Activated naive CD4-positive, alpha-beta T cell treated with anti-CD3 and anti-CD28 coated beads, Interleukin-2, amount 10 ng/mL, durations not matched to agents 7 days and 5 days (primary cell): Measurements from ENCODE around the gene NDUFS8.
A peak's percentile ranks its signal among the peaks of the same experiment; 100 is the strongest.
"Not testable (repeated sequence)": the region's sequence is repeated elsewhere in the genome, so short reads cannot be mapped to it uniquely, and the experiment has no call there.

Experiments
- CTCF ChIA-PET: fragments of 350-600 bp; sonication (Branson Sonifier 250); formaldehyde crosslinking; loops from one replicate; lab custom pipeline; 2021; ENCODE audit warnings: antibody characterized with exemption; lab: Charles Lee
- DNase-seq: peaks from one replicate; pipeline ENCODE4 v3.0.0-alpha.2; 2020
- H3K27ac Mint-ChIP-seq: one replicate; pipeline ENCODE4 v1.8.0; 2021; ENCODE audit warnings: mild to moderate bottlenecking, moderate library complexity, mixed read lengths
- H3K27me3 Mint-ChIP-seq: one replicate; pipeline ENCODE4 v1.8.0; 2021; ENCODE audit warnings: mild to moderate bottlenecking, mixed read lengths
- H3K36me3 Mint-ChIP-seq: one replicate; pipeline ENCODE4 v1.8.0; 2021; ENCODE audit warnings: mixed read lengths
- H3K4me1 Mint-ChIP-seq: one replicate; pipeline ENCODE4 v1.8.0; 2021; ENCODE audit warnings: mixed read lengths
- H3K4me3 Mint-ChIP-seq: one replicate; pipeline ENCODE4 v1.8.0; 2021; ENCODE audit warnings: mild to moderate bottlenecking, moderate library complexity, mixed read lengths
- H3K9me3 Mint-ChIP-seq: one replicate; pipeline ENCODE4 v1.8.0; 2021; ENCODE audit warnings: mixed read lengths

Gene NDUFS8

GRCh38 chr11:68030318-68031143 is at the start of gene NDUFS8:
Gene NDUFS8 (plus strand): TSS chr11:68030681. CDS start chr11:68032152, 1,471 bp downstream.
- Mint-ChIP-seq H3K4me1 (peaks cover 27% of the 10 kb centered on the region), H3K9me3 (no peaks in the 10 kb centered on the region), H3K27ac (peak within 1 kb of the TSS; percentile 88), H3K4me3 (peak within 1 kb of the TSS; percentile 82), H3K27me3 (no peaks in the 10 kb centered on the region), H3K36me3 (peaks cover 9% of the 10 kb centered on the region)
- peak; percentile 99 for DNase-seq
- CTCF ChIA-PET, result interaction anchor here (1.8 kb wide), 1 partner anchor 21 kb away, joined by 4 read pairs; no protein-coding TSS in a partner anchor

DNA sequence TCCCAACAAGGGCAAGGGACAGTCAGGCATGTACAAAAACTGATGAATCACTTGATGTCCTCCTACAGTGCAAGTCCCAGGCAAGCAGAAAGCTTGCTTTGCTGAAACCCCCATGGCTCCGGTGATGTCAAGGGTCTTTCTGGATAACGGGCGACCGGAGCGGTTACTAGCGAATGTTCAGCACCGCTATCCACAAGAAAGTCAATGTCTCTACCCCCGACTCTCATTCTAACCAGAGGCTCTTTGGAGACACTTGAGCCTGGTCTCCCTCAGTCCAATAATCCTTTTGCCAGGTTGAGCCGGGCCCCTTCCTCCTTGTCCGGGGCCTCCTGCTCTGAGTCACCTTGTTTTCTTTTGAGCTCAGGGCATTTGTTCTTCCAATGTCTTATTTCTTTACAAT is 49.3 kb upstream of the NDUFS8 start:
- DNase-seq, H3K27ac Mint-ChIP-seq, H3K4me3 Mint-ChIP-seq, H3K9me3 Mint-ChIP-seq, H3K36me3 Mint-ChIP-seq, CTCF ChIA-PET, H3K4me1 Mint-ChIP-seq: not testable (repeated sequence)
- peaks cover 25% of the 10 kb centered on the region for H3K27me3 Mint-ChIP-seq

DNA sequence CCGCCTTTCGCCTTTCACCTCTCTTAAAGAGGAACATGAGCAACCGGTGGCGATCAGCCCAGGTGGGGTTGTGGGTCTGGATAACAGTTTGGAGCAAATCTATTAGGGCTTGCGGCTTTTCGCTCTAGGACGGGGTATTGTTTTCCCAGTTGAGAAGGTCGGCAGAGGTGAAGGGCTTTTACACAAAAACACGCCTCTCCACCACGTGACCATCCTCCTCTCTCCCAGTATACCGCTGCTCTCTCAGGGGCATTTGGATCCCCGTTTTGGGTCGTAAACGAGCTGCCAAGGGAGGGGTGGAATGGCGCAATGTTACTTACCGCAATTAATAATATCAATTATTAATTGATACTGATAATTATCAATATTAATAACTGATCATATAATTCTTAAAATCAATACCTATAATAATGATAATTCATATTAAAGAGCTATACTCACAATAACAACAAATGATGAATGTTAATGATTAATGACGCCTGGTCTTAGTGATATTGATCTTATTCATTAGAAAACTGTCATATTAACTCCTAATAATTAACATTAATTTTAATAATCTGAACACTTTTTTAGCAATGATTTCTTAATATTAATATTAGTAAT is 48.1 kb upstream of the NDUFS8 start:
- DNase-seq, H3K36me3 Mint-ChIP-seq, H3K4me1 Mint-ChIP-seq, CTCF ChIA-PET, H3K27ac Mint-ChIP-seq, H3K4me3 Mint-ChIP-seq, H3K9me3 Mint-ChIP-seq: not testable (repeated sequence)
- H3K27me3 Mint-ChIP-seq, result peaks cover 25% of the 10 kb centered on the region

DNA sequence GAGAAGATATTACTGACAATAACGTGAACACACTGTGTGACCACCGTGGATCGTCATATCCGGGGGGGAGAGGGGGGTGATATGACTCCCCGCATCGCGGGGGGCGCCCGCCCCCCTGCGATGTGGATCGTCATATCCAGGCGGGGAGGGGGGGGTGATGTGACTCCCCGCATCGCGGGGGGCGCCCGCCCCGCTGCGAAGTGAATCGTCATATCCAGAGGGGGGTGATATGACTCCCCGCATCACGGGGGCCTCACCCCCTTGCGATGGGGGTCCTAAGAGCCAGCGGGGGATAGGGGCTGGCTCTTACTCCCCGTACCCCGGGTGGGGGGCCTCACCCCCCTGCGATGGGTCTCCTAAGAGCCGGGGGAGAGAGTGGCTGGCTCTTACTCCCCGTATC is 46.5 kb upstream of the NDUFS8 start:
- H3K36me3 Mint-ChIP-seq, result no peaks in the 10 kb centered on the region
- no peaks in the 10 kb centered on the region for H3K9me3 Mint-ChIP-seq
- peaks cover 15% of the 10 kb centered on the region for H3K27me3 Mint-ChIP-seq
- DNase-seq, result no peak
- no peak overlapping the region for H3K4me3 Mint-ChIP-seq
- no peak overlapping the region for H3K27ac Mint-ChIP-seq
- H3K4me1 Mint-ChIP-seq, result no peaks in the 10 kb centered on the region
- CTCF ChIA-PET, result no interaction called here

DNA sequence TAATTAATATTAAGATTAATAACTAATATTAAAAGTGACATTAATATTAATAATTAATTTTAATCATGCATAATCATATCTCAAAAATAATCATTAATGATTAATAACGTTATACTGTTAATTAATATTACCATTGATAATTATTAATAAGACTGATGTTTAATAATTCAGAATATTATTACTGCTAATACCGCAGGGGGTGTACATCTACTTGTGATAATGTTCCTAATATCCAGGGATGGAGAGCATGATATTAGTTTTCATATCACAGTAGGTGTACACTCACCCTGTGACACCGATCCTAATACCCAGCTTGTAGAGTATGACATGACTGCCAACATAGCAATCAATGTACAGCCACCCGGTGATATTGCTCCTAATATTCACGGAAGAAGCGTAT is 45.2 kb upstream of the NDUFS8 start:
- H3K4me3 Mint-ChIP-seq, H3K4me1 Mint-ChIP-seq, CTCF ChIA-PET, H3K27ac Mint-ChIP-seq, H3K9me3 Mint-ChIP-seq, H3K36me3 Mint-ChIP-seq, DNase-seq: not testable (repeated sequence)
- peaks cover 16% of the 10 kb centered on the region for H3K27me3 Mint-ChIP-seq

DNA sequence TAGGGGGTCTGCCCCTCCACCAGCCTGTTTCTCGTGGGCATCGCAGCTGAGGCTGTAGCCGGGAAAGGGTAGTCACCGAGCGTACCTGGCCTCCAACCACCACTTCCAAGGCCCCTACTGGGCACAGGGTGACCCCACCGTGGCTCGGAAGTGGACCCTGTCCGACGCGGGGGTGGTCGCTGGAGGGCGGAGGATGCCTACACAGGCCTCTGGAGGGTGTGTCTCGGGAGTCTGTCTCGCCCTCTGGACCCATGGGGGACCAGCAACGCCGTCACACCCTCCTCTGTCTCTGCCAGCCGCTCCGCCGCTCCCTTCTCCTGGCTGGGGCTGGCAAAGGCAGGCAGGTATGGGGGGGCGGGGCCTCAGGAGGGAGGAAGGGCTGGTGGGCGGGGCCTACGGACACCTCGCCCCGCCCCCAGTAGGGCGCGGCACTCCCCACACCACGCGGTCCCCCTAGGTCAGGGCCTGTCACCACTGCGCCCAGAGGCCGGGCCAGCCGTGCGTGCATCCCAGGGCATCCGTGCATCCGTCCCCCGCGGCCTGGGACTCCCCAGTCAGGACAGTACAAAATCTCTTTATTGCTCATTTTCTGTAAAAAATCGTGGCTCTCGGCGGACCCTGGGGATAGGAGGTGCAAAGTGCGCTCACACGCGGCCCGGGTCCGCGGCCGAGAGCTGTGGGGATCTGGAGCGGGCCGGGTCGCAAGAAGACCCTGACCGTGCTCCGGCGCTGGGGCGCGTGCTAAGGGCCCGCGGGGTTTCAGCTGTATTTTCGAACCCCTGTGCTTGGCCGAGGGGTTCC is 39.7 kb upstream of the NDUFS8 start:
- peaks cover 16% of the 10 kb centered on the region for H3K4me1 Mint-ChIP-seq
- CTCF ChIA-PET, H3K27ac Mint-ChIP-seq, H3K27me3 Mint-ChIP-seq, H3K9me3 Mint-ChIP-seq, DNase-seq, H3K4me3 Mint-ChIP-seq, H3K36me3 Mint-ChIP-seq: not testable (repeated sequence)

DNA sequence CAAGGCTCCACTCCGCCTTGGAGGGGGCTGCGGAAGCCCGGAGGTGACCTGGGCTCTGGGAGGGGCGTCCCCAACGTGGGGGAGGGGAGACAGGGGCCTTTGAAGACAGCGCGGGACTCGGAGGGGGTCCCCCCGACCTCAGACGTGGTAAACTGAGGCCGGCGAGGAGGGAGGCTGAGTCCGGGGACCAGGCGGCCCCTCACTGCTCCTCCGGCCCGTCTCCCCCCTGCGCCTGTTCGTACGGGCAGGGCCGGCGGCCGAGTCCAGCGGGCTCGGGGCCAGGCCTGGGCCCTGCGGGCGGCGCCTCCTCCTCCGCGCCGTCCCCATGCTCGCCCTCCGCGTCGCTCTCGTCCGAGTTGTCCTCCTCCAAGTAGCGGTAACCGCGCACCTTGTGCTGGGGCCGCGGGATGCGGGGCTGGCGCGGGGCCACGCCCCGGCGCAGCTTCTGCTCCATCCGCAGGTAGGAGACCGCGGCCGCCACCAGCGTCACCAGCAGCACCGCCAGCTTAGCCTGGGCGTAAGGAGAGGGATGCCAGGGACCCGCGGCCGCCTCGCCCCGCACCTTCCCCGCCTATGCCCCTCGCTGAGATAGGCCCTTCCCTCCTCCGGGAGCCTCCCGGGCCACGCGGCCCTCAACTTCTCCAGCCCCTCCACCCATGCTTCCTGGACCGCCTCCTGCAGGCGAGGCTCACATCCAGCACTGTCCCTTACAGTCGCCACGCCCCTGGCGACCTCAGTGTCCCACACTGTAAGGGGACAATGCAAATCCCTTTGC is 38.9 kb upstream of the NDUFS8 start:
- CTCF ChIA-PET, DNase-seq, H3K36me3 Mint-ChIP-seq, H3K4me3 Mint-ChIP-seq, H3K9me3 Mint-ChIP-seq, H3K27me3 Mint-ChIP-seq, H3K27ac Mint-ChIP-seq: not testable (repeated sequence)
- H3K4me1 Mint-ChIP-seq, result peaks cover 21% of the 10 kb centered on the region

GRCh38 chr11:67993821-67994220 is 36.7 kb upstream of the NDUFS8 start:
- not testable (repeated sequence) for H3K4me3 Mint-ChIP-seq, H3K27me3 Mint-ChIP-seq, H3K9me3 Mint-ChIP-seq
- peaks cover 43% of the 10 kb centered on the region for H3K4me1 Mint-ChIP-seq
- peaks cover 13% of the 10 kb centered on the region for H3K36me3 Mint-ChIP-seq
- CTCF ChIA-PET, result interaction anchor here (0.9 to 1.6 kb wide), 4 partner anchors 9 to 149 kb away, joined by 3 to 4 read pairs (median 4); no protein-coding TSS in a partner anchor
- peak overlapping the region; percentile 58 for H3K27ac Mint-ChIP-seq
- DNase-seq, result peak; percentile 81

DNA sequence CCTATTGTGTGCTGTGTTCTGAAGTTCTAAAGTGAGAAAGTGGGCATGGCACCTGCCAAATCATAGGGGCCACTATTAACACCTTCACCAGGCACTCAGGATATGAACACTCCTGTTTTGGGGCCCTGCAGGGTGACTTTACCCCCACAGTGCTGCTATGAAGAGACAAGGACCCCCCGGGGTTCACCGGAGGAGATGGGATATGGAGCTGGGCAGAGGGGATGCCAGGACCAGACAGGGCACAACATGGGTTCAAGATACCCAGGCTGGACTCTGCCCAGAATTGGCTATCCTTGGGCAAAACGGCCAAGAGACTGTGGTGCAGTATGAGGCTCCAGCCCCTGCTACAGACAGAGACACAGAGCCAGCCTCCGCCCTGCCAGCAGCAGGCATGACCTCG is 36.1 kb upstream of the NDUFS8 start:
- H3K36me3 Mint-ChIP-seq, result peaks cover 13% of the 10 kb centered on the region
- H3K4me3 Mint-ChIP-seq, DNase-seq, H3K27ac Mint-ChIP-seq, H3K9me3 Mint-ChIP-seq, H3K27me3 Mint-ChIP-seq: not testable (repeated sequence)
- CTCF ChIA-PET, result interaction anchor here (0.9 to 1.6 kb wide), 4 partner anchors 8 to 149 kb away, joined by 3 to 4 read pairs (median 4); no protein-coding TSS in a partner anchor
- peaks cover 45% of the 10 kb centered on the region for H3K4me1 Mint-ChIP-seq

DNA sequence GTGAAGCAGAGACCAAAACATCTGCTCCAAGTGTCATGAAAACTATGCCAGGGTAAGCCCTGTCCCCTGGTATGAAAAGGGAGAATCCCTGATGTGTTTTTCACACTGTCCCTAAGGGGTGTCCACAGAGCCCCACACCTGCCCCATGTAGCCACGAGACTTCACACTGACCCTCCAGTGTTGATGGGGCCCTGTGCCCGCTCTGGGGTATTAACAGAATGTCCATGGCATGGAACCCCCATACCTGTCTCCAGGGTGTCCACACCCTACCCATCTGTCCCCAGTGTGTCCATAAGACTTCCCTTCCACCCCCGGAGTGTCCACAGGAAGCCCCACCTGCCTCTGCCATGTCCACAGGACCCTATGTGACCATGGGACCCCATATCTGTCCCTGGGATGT is 35.4 kb upstream of the NDUFS8 start:
- CTCF ChIA-PET, DNase-seq, H3K27ac Mint-ChIP-seq, H3K27me3 Mint-ChIP-seq, H3K9me3 Mint-ChIP-seq, H3K4me3 Mint-ChIP-seq: not testable (repeated sequence)
- H3K36me3 Mint-ChIP-seq, result peaks cover 11% of the 10 kb centered on the region
- peaks cover 48% of the 10 kb centered on the region for H3K4me1 Mint-ChIP-seq

DNA sequence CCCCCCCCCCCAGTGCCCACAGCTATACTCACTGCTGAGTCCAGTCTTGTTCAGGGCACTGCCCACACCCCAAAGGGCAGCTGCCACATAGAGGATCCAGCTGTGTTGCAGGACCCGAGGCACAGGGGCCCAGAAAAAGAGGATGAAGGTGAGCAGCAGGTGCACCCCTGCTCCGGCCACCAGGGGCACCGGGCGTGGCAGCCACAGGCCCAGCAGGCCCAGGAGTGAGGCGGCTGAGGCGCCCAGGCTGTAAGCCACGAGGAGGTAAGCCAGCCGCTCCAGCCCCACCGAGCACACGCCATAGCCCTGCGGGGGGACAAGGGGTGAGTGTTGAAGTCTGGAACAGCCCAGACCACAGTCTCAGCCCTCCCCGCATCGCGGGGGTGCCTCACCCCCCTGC is 34.9 kb upstream of the NDUFS8 start:
- H3K4me3 Mint-ChIP-seq, H3K27me3 Mint-ChIP-seq, CTCF ChIA-PET, H3K9me3 Mint-ChIP-seq, DNase-seq, H3K27ac Mint-ChIP-seq: not testable (repeated sequence)
- peaks cover 11% of the 10 kb centered on the region for H3K36me3 Mint-ChIP-seq
- peaks cover 51% of the 10 kb centered on the region for H3K4me1 Mint-ChIP-seq

DNA sequence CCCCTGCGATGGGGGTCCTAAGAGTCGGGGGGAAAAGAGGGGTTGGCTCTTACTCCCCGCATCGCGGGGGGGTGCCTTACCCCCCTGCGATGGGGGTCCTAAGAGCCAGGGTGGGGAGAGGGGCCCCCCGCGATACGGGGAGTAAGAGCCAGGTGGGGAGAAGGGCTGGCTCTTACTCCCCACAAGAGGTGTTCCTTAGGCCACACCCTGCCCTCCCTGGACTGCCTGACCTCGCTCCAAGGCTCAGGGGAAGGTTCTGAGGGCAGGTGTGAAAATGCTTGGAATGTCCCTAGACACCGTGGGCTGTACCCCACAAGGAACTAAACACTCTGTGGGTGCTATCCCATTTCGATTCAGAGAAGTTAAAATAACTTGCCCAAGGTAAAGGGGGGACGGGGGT is 34.4 kb upstream of the NDUFS8 start:
- H3K27me3 Mint-ChIP-seq, result peaks cover 4% of the 10 kb centered on the region
- H3K27ac Mint-ChIP-seq, result no peak overlapping the region
- no peak overlapping the region for H3K4me3 Mint-ChIP-seq
- H3K4me1 Mint-ChIP-seq, result peaks cover 51% of the 10 kb centered on the region
- H3K36me3 Mint-ChIP-seq, result peaks cover 11% of the 10 kb centered on the region
- CTCF ChIA-PET, result no interaction called here
- no peaks in the 10 kb centered on the region for H3K9me3 Mint-ChIP-seq
- no peak for DNase-seq

DNA sequence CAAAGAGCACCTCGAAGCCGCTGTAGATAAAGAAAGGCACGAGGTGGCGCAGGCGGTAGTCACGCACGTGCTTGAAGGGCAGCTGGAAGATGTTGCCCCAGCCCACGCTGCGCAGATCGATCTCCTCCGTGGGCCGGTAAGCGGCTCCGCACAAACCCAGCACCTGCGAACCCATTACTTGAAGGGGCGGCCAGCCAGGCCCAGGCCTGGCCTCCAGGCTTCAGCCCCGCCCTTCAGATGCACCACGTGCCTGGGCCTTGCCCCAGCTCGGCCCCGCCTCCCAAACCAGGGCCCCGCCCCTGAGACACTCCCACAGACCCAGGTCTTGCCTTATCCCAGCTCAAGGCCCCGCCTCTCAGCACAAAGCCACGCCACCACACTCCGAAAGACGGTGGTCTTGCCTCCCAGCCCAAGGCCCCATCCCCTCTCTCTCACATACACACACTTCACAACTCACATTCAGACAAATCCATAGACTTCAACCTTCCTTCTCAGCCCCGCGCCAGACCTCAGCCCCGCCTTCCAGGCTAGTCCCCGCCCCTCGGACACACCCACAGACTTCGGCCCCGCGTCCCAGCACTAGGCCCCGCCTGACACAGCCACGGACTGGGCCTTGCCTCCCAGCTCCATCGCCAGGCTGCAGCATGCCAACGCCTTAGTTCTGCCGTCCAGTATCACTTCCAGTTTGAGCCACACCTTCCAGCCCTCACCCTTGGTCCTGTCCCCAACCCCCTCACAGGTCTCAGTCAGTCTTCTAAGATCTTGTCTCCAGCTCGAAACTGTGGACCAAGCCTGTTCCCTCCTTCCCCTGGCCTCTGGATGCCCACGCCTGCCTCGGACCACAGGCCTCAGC is 33.6 kb upstream of the NDUFS8 start:
- peaks cover 2% of the 10 kb centered on the region for H3K27me3 Mint-ChIP-seq
- peaks cover 11% of the 10 kb centered on the region for H3K36me3 Mint-ChIP-seq
- H3K27ac Mint-ChIP-seq, result no peak overlapping the region
- peak; percentile 56 for DNase-seq
- H3K9me3 Mint-ChIP-seq, result no peaks in the 10 kb centered on the region
- no peak overlapping the region for H3K4me3 Mint-ChIP-seq
- peaks cover 51% of the 10 kb centered on the region for H3K4me1 Mint-ChIP-seq
- CTCF ChIA-PET, result no interaction called here
